H54 (cell line): ENCODE data around the gene CADPS.
"Not testable (repeated sequence)": the region's sequence is repeated elsewhere in the genome, so short reads cannot be mapped to it uniquely, and the experiment has no call there.

ENCODE experiments used
- DNase-seq: peaks from one replicate; pipeline ENCODE4 v3.0.0; 2011; ENCODE audit warnings: low spot score, mixed read lengths; ENCODE audit not compliant: insufficient read length
- FAIRE-seq: peaks from 3 replicates; lab custom pipeline; 2011; peaks lifted over from hg19 to GRCh38; lab: Jason Lieb, UNC
- POLR2A ChIP-seq: IDR thresholded peaks from 2 replicates; pipeline ENCODE4 v1.6.1; 2011; ENCODE audit warnings: low read depth, mild to moderate bottlenecking, low read length

Gene CADPS

GRCh38 chr3:62601238-62602070 is 273.8 kb downstream of the CADPS start:
- DNase-seq: no peak
- no peak for TF ChIP-seq POLR2A
- no peak for FAIRE-seq

GRCh38 chr3:62600033-62600432 is 275.2 kb downstream of the CADPS start:
- FAIRE-seq (no peak), DNase-seq (no peak)
- no peak for TF ChIP-seq POLR2A

DNA sequence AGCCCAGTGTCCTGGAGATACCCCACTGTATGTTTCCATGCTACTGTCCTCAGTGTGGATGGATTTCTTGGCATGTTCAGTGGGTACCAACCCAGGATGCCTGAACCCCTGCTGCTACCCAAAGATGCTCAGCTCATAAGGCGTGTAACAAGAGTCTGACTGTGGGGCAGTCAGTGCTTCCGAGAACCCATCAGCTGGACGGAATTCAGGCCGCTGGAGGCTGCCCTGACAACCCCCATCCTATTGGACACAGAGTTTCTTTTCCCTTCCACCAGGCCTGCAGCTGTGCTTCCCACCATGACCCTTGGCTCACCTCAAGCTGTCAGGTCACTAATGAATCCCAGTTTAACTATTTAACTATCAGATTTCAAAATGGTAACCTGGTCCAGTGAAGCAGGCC is 277.7 kb downstream of the CADPS start:
- DNase-seq: no peak
- no peak for FAIRE-seq
- no peak for TF ChIP-seq POLR2A

GRCh38 chr3:62592408-62592807 is 282.8 kb downstream of the CADPS start:
- no peak for FAIRE-seq
- TF ChIP-seq POLR2A: no peak

GRCh38 chr3:62589078-62589477 is 286.1 kb downstream of the CADPS start:
- no peak for TF ChIP-seq POLR2A
- DNase-seq (no peak), FAIRE-seq (no peak)

More at GRCh38 chr3:62592408-62592807, 282.8 kb downstream of the CADPS start:
- DNase-seq: no peak

DNA sequence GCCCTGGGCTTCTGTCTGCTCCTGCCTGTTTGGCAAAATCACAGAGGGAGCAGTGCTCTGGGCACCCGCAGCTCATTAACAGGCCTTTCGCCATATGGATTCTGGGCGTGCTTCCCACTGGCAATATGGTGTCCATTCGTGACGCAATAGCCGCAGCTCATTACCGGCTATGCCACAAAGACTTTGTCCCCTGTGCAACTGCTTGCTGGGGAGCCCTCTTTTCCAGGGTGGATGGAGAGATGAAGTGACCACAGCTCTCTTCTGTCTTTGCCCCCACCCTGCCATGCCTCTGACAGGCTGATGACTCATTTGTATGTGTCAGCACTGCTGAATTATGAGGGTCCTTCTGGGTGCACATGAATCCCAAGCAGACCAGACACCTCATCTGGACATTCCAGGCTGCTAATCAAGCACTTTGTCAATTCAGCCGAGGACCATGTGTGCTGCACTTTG is 287.6 kb downstream of the CADPS start:
- no peak for TF ChIP-seq POLR2A
- peak; percentile 48 for DNase-seq
- FAIRE-seq: no peak

- no peak for DNase-seq
- FAIRE-seq: peak; percentile 96
Measured at GRCh38 chr3:62587169-62587568, 288.0 kb downstream of the CADPS start.

GRCh38 chr3:62586356-62586755 is 288.9 kb downstream of the CADPS start:
- FAIRE-seq: no peak
- TF ChIP-seq POLR2A: no peak
- no peak for DNase-seq

More at GRCh38 chr3:62587169-62587568, 288.0 kb downstream of the CADPS start:
- no peak for TF ChIP-seq POLR2A

- DNase-seq (no peak), FAIRE-seq (no peak)
- no peak for TF ChIP-seq POLR2A
Measured at GRCh38 chr3:62585861-62586260, 289.4 kb downstream of the CADPS start.

DNA sequence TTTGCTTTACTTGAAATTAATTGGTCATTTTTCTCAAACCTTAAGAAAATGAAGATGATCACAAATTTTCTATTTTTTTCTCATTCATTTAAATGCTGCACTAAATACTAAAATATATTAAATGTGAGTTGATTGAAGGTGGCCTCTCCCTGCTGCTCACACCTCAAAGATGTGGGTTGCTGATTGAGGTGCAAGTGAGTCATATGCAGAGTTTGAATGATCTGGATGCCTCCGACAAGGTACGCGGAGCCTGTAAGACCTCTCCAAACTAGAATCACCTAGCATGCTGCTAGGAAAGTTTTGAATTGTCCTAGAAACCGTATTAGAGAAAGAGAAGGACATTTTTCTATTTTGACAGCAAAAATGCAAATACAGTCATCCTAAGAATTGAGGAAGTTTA is 290.6 kb downstream of the CADPS start:
- no peak for TF ChIP-seq POLR2A
- DNase-seq: no peak
- no peak for FAIRE-seq

- no peak for TF ChIP-seq POLR2A
- no peak for DNase-seq
- no peak for FAIRE-seq
Measured at GRCh38 chr3:62582495-62583172, 292.6 kb downstream of the CADPS start.

DNA sequence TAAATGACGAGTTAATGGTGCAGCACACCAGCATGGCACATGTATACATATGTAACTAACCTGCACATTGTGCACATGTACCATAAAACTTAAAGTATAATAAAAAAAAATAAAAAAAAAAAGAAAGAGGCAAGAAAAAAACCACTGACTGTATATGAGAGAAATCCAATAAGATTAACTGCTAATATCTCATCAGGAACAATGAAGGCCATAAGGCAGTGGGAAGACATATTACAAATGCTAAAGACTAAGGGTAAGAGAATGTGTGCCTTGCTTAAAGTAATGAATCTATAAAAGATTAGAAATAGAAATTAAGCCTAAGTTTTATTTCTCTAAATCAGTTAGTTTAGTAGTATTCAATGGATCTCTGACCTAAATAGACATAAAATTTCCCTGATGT is 294.7 kb downstream of the CADPS start:
- DNase-seq, FAIRE-seq: not testable (repeated sequence)

- DNase-seq (no peak), FAIRE-seq (no peak)
- TF ChIP-seq POLR2A: no peak
Measured at GRCh38 chr3:62577153-62577552, 298.1 kb downstream of the CADPS start.

DNA sequence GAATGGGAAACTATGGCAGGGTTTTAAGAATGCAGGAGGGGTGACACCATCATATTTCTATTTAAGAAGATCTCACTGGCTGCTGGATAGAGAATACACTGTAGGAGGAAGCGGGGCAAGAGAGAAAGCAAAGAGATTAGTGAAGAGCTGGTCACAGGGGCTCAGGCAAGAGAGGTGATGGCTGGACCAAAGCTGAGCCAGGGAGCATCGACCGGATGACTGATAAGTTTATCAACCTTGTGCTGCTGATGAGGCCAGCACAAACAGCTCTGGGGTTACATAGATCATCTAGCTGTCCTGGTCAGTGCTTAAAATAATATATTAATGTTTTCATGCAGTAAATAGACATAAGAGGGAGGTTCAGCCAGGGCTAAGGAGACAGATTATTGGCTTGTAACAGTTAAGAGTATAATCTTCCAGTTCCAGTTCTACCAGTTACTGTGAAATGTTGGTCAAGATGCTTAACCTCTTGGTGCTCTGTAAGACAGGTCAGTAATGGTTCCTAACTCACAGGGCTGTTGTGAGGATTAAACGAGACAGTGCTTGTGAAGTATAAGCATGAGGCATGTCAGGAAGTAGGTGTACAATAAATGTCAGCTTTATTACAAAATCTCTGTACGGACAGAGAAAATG is 300.8 kb downstream of the CADPS start:
- no peak for TF ChIP-seq POLR2A
- FAIRE-seq: no peak
- DNase-seq: no peak
